CD4-positive, alpha-beta T cell treated with Interleukin-15 for 4 hours (primary cell): ENCODE measurements around the gene FRS3.
A peak's percentile ranks its signal among the peaks of the same experiment; 100 is the strongest.
"Not testable (repeated sequence)": the region's sequence is repeated elsewhere in the genome, so short reads cannot be mapped to it uniquely, and the experiment has no call there.

Experiments
- DNase-seq: peaks from one replicate; pipeline ENCODE4 v3.0.0-alpha.2; 2020; ENCODE audit warnings: low spot score

The FRS3 gene, protein sequence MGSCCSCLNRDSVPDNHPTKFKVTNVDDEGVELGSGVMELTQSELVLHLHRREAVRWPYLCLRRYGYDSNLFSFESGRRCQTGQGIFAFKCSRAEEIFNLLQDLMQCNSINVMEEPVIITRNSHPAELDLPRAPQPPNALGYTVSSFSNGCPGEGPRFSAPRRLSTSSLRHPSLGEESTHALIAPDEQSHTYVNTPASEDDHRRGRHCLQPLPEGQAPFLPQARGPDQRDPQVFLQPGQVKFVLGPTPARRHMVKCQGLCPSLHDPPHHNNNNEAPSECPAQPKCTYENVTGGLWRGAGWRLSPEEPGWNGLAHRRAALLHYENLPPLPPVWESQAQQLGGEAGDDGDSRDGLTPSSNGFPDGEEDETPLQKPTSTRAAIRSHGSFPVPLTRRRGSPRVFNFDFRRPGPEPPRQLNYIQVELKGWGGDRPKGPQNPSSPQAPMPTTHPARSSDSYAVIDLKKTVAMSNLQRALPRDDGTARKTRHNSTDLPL

DNA sequence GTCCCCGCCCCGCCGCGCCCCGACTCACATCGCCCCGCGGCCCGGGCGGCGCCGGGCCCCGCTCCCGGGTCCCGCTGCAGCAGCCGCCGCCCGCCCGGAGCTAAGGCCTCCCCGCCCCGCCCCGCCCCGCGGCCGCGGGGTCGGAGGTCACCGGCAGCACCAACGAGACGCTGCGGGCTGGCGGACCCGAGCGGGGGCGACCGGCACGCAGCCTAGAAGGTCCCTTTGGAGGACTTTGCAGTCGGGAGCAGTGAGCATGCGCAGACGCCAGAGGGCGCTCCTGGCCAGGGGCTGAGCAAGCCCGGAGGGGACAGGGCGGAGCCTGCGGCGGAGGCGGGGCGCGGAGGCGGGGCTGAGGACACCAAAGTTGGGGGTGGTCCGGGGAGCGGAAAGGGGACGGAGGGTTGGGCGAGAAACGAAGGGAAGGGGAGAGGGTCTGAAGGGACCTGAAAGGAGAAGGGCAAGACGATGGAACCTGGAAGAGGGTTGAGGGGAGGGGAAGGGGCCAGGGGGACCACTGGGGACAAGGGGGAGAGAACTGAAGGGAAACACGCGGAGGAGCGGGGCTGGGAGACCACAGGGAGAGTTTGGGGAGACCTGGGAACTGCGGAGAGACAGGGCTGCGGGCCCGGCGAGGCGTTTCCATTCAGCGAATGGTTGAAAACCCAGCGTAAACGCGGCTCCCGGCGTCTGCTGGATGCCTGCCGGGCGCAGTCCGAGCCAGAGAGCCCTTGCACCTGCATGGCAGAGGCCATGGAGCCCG lies at the start of gene FRS3:
TSS of gene FRS3 (minus strand) at position 113 of the 763 bp plus-strand sequence. CDS start 2,913 bp downstream, outside the sequence.
- peak; percentile 99 for DNase-seq

DNA sequence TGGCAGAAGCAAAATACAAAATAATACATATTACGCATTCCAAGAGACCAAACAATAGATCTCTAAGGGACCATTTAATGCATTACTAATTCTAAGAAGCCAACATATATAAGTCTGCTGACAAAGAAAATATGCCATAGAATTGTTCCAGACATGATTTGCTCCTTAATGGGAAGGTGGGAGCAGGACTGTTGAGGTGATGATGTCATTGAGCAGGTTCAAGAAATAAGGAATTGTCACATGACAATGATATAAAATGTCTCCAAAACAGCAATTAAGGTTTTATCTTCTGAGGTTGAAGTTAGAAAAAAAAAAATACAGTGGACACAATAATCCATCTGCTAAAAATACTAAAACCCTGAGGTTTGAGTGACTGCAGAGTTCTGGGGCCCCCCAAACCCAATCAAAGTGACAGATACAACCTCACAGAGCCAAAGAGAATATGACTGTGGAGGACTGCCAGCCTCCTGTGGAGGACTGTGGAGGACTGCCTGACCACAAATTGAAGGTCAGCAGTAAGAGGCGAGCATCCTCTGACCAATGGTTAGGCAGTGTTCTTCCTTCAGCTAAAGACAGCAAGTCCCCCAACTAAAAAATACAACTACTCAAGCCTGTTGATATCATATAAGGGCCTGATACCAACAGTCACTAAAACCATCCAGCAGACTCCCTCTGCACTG lies 46.8 kb upstream of the FRS3 start:
- DNase-seq, result no peak

DNA sequence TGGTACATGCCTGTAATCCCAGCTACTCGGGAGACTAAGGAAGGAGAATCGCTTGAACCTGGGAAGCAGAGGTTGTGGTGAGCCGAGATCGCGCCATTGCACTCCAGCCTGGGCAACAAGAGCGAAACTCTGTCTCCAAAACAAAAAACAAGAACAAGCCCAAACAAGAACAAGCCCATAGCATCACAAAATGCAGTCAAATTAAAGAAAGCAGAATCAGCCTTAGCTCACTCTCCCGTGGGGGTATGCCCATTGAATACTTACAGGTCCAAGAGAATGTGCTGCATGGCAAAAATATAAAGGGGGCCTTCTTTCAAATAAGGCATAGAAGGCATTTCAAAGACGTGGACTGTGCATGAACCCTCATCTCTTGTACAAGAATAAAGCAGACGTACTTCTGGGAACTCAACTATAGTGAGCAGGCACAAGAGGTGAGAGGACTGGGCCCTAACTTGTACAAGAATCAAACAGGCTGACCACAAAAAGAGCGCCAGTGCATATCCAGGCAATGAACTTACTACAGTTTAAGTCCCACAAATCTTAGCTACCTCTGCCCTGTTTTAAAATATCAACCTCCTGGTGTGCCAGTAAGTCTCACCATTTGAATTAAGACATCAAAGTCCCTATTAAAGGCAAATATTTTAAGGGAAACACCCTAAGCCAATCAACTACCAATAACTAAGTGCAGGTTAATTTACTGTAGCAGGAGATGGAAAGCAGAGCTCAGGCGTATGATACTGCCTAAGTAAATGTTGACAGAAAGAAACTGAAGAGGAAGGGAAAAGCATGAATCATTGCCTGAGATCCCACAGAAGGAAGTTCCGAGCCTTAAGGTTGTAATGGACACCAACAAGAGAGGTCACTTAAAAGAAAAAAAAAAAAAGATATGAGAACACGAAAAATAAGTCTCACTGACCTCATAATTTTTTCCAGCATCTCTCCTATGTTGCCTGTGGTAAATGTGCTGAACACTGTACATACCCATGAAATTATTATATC lies 45.2 kb upstream of the FRS3 start:
- no peak for DNase-seq

DNA sequence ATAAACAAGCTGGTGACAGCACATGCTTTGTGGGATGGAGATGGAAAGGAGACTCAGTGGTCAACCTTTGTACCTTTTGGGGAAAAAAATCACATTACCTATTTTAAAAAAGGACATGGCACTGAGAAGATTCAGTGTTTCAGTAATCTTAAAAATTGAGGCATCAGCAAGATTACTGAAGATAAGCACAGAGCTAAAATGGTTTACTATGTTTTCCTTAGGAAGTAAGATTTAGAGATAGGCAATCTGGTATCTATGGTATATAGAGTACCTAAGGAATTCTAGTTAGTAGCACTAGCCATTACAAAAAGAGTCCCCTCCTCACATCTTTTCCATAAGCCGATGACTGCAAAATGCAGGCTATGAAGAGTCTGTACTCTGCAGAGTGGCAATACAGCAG lies 43.5 kb upstream of the FRS3 start:
- no peak for DNase-seq

DNA sequence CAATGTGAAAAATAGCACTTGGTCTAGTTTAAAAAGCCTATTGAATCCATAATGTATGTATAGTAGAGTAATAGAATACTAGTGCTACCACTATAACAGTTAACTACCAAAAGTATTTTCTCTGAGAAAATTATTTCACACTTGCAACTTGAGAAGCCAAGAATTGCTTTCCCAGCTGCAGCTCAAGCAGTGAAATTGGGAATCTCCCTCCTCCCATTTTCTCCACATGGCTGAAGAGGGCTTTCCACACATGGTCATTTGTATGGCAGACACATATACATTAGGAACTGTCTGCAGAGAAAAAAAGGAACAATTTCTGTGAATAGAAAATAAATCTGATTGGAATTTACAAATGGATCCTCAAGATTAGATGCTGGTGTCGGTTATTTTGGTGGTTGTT lies 42.3 kb upstream of the FRS3 start:
- no peak for DNase-seq

DNA sequence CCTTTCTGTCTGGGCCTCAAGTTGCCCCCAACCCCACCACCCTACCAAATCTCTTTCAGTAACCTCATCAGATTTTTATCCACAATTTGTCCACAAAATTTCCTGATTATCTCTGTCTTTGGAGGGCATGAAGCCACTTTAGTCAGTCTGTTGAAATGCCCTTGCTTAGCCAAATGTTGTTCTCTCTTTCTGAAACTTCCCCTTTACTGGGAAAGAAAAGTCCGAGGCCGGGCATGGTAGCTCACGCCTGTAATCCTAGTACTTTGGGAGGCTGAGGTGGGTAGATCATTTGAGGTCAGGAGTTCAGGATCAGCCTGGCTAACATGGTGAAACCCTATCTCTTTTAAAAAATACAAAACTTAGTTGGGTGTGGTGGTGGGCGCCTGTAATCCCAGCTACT lies 41.6 kb upstream of the FRS3 start:
- no peak for DNase-seq

DNA sequence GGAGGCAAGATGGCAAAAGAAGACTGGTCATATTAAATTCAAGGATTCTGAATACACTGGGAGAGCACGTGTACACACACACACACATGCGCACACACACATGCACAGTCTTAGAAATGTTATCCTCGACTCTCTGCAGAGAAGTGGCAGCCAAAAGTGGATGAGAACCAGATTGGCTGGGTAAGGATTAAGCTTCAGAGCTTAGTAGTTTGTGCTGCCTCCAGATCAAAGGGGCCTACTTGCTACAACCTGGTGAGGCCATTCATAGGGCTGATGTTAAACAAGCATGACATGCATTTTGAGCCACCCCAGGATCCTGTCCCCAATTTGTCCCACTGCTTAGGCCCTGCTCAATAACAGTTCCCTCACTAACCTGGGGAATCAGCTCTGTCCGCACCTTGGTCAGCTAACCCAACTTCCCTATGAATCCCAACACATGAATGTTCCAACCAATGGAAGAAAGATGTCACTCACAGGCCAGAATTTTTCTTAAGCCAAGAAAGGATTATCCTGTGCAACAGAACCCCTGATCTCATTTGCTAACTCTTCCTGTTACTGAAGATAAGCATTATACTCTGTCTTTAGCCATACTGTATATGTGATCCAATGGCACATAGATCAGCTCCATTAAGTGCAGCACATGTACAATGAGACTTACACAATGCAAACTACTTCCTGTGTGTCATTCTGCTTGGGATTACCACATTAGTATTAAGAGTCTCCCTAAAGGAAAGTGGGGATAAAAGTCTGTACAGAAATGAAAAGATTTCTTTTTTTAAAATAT lies 38.8 kb upstream of the FRS3 start:
- DNase-seq, result no peak

DNA sequence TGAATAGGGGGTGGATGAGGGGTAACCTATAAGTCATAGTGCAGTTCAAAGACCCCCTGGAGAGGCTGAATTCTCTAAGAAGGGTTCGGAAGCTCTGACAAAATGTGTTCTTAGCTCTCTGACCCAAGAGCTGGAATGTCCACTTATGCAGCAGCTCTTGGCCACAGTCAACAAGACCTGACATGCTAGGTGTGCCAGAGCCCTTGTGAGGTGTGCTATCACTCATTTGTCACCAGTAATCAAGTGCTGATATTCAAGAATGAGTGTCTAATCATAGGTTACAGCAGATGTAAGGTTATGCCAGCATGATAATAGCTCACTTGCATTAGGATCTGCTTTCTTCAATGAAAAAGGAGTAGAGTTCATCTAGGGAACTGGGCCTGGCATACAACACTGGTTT lies 35.9 kb upstream of the FRS3 start:
- no peak for DNase-seq

DNA sequence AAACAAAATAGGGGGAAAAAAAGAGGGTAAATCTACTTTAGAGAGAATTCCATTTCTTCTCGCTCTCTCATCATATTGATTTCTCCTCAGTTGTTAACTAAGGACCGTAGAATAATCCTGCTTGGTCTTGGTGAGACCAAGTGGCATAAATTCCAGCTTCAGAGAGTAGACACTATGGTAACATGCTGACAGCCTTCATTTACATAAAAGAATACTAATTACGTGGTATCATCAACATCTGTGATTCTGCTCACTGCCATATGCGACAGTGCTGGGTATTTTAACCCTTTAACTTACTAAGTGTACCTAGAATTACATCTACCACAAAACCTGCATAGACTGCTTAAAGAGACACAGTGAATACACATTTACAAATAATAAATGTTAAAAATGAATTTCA lies 34.9 kb upstream of the FRS3 start:
- no peak for DNase-seq

DNA sequence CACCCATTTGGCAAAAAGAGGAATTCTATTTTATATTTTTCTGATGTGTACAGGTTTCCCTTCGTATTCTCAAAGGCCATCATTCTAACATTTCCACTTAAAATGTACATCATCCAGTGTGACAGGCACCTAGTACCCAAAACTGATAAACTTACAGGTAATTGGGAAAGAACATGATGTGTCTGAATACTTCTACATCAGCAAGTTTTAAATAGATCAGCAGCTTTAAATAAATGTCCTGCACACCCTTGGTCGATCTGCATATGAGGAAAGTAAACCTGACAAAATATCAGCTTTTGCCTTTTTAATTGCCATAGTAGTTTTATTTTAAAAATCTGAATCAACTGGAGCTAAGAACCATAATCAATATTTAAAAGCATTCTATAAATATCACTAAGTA lies 34.3 kb upstream of the FRS3 start:
- no peak for DNase-seq

DNA sequence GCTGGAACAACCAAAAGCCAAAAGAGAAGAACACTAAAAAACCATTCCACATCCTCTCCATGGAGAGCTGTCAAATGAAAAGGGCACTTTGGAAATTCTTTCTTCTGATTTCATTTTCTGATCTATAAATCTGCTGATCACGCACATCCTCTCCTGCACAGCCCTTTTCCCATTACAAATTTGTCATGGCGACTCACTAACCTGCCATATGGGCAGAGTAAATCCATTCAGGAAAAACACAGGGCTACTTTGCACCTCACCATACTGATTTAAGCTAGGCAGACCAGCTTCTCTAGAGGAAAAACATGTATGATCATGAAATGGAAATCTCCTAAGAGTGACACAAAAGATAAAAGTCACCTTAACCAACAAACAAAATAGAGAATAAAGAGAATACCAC lies 33.8 kb upstream of the FRS3 start:
- no peak for DNase-seq

DNA sequence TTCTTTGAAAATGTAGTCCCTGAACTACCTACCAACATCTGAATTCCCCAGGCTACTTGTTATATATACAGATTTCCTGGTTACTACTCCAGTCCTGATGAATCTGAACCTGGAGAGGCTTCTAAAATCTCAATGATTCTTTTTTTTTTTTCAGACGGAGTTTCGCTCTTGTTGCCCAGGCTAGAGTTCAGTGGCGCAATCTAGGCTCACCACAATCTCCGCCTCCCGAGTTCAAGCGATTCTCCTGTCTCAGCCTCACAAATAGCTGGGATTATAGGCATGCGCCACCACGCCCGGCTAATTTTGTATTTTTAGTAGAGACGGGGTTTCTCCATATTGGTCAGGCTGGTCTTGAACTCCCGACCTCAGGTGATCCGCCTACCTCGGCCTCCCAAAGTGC lies 32.2 kb upstream of the FRS3 start:
- DNase-seq, result not testable (repeated sequence)

DNA sequence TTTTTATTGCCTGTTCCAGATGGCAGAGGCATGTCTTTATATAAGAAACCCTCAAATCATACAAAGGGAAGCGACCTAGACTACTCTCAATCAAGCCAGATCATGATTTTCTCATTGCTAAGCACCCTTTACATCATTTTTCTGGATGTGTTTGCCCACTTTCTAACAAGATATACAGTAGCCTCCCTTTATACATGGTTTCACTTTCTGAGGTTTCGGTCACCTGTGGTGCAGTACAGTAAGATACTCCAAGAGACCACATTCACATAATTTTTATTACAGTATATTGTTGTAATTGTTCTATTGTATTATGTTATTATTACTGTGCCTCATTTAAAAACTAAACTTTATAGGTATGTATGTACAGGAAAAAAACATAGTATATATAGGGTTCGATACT lies 31.4 kb upstream of the FRS3 start:
- DNase-seq, result no peak

DNA sequence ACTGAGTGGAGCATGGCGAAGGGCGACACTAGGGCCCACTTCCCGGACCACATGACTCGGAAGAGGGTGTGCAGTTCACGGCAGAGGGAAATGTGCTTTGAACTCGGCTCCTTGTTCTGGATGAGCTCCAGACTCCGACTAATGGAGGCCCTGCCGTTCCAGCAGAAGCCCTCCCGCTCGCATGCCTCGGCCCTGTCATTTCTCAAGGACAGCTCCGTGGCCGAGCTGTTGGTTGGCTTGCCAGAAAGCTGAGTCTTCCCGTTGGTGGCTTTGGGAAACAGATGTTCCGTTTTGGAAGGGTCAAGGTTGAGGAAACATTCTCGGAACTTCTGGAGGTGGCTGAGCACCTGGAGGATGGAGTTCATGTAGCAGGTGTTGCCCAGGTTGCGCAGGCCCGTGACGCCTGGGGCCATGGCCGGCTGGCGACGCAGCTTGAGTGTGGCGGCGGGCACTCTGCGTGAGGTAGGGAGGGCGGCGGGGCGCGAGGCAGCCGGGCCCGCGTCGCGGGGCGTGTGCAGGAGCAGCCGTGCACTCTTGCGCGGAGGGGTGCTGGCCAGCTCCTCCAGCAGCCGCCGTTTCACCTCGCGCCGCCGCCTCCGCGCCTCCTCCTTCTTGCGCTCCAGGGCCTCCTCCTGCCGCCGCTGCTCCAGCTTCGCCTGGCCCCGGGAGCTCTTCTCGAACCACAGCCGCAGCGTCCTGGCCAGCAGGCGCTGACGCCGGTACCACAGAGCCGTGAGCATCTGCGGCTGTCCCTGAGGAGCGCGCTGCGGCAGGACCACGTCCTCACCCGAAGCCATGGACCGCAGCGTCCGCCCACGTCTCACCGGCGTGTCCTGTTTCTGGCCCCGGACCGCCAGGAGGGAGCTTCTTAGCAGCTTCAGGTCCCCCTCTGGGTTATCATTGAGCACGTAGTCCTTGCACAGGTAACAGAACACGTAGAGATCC lies 26.4 kb upstream of the FRS3 start:
- DNase-seq, result no peak

DNA sequence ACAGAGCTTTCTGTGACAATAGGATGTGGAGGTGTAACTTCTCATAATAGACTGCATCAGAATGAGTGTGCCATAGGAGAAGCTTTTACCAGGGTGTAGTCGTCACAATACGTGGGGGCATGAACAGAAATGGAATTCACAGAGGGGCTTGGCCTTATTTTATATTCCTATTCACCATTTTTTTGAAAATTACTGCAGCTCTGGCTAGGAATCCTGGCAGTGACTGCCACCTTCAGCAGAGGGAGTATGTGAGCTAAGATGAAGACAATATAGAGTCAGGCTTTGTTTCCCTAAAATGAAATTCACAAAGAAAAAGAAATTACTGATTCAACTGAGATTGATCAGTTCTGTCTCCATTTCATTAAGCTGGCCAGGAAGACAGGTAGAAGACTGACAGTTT lies 21.7 kb upstream of the FRS3 start:
- no peak for DNase-seq

DNA sequence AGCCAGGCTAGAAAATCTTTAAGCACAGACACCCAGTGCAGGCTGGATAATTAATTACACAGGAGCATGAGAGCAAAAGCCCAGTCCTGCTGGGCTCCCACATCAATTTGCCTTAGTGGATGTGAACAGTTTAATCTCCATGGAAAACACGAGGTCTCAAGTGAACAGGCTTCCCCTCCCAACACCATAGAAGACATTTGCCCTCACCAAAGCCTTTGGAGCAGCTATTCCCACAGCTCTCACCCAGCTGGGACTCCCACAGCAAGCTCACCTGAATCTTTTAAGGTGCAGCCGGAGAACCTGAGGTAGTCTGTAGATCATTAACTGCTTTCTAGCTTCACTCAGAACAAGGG lies 19.8 kb upstream of the FRS3 start:
- DNase-seq, result no peak

DNA sequence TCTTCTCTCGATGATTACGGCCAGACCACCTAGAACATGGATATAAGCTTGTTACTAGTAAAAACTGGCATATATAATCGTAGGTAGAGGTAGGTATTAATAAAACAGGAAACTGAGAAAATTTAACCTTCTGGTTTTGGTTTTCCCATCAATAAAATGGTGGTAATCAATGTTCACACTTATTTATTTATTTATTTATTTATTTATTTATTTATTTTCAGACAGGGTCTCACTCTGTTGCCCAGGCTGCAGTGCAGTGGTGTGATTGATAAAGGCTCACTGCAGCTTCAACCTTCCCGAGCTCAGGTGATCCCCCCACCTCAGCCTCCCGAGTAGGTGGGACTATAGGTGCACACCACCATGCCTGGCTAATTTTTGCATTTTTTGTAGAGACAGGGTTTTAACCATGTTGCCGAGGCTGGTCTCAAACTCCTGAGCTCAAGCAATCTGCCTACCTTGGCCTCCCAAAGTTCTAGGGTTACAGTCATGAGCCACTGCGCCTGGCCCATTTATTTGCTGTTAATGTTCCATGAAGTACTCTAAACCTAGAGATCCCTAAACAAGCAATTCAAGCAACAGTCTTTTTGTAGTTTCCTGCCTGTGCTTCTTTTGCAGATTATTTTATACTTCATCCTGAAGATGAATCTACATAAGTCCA lies 19.3 kb upstream of the FRS3 start:
- no peak for DNase-seq

DNA sequence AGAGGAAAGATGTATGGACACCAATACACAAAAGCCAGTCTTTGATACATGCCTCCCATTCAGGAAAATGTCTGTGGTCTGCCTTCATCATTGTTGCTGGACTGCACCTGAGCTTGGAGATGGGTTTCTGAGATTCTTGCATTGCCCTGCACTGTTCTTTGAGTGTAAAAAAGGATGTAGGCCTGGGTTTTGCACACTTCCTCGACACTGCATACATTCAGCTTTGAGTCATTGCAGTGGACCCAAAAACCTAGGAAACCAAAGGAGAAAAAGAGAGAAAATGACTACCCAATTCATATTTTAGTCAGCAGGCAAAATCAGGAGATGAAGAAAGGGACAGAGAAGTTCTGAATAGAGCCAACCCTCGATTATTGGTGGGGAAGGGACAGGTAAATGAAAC lies 16.8 kb upstream of the FRS3 start:
- no peak for DNase-seq

DNA sequence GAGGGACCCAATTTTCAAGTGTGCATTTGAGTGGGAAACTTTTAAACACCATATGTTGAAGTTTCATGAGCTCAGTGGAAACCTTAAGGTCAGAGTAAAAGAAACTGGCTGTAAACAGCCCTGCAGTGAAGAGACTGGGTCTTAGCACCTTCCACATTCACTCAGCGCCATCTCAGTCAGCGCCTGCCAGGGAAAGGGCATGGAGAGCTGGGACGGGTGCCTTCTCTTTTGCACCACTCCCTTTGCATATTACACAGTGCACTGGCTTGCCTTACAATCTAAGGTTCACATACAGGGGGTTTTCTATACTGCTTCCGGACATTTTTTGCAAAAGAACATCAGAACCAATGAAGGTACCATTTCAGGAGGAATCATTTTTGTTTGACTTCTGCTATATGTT lies 12.3 kb upstream of the FRS3 start:
- no peak for DNase-seq
